ACHN (cell line): ENCODE measurements around the gene IWS1.
"Not testable (repeated sequence)": the region's sequence is repeated elsewhere in the genome, so short reads cannot be mapped to it uniquely, and the experiment has no call there.

Experiments
- DNase-seq: peaks from one replicate; pipeline ENCODE4 v3.0.0-alpha.2; 2015
- in situ Hi-C: cut with HindIII; loops from 2 replicates; pipeline ENCODE4 v1.10.0; 2017; ENCODE audit warnings: low sequenced_read_pairs, low pct_ligation_motif_present, low pct_unique_long_range_greater_than_20kb

The IWS1 gene

GRCh38 chr2:127563458-127564428, 37.5 kb upstream of the IWS1 start:
- in situ Hi-C loops: no loop called here

GRCh38 chr2:127562936-127563335, 36.6 kb upstream of the IWS1 start:
- in situ Hi-C loops: no loop called here
- DNase-seq: no peak

More at GRCh38 chr2:127563458-127564428, 37.5 kb upstream of the IWS1 start:
- DNase-seq: no peak

GRCh38 chr2:127561371-127561770, 35.1 kb upstream of the IWS1 start:
- in situ Hi-C loops: no loop called here
- no peak for DNase-seq

GRCh38 chr2:127560931-127561280, 34.6 kb upstream of the IWS1 start:
- in situ Hi-C loops: no loop called here

GRCh38 chr2:127560201-127560930, 34.1 kb upstream of the IWS1 start:
- in situ Hi-C loops: no loop called here
- no peak for DNase-seq

More at GRCh38 chr2:127560931-127561280, 34.6 kb upstream of the IWS1 start:
- no peak for DNase-seq

GRCh38 chr2:127559454-127559853, 33.2 kb upstream of the IWS1 start:
- in situ Hi-C loops: no loop called here
- DNase-seq: no peak

- in situ Hi-C loops: no loop called here
These were observed 32.6 kb upstream of the IWS1 start for GRCh38 chr2:127558911-127559310.

GRCh38 chr2:127552846-127553245, 26.6 kb upstream of the IWS1 start:
- in situ Hi-C loops: no loop called here
- DNase-seq: no peak

More at GRCh38 chr2:127558911-127559310, 32.6 kb upstream of the IWS1 start:
- no peak for DNase-seq

- in situ Hi-C loops: no loop called here
- DNase-seq: no peak
These were observed 26.0 kb upstream of the IWS1 start for GRCh38 chr2:127552336-127552735.

GRCh38 chr2:127551221-127551930, 25.1 kb upstream of the IWS1 start:
- DNase-seq: no peak
- in situ Hi-C loops: no loop called here

- no peak for DNase-seq
These were observed 20.5 kb upstream of the IWS1 start for GRCh38 chr2:127546797-127547196.

GRCh38 chr2:127545796-127546195, 19.5 kb upstream of the IWS1 start:
- DNase-seq: no peak
- in situ Hi-C loops: no loop called here

More at GRCh38 chr2:127546797-127547196, 20.5 kb upstream of the IWS1 start:
- in situ Hi-C loops: no loop called here

- DNase-seq: no peak
- in situ Hi-C loops: no loop called here
These were observed 18.9 kb upstream of the IWS1 start for GRCh38 chr2:127545189-127545588.

- in situ Hi-C loops: not testable (repeated sequence)
These were observed 16.8 kb upstream of the IWS1 start for GRCh38 chr2:127543013-127543501.

GRCh38 chr2:127542231-127542630, 15.9 kb upstream of the IWS1 start:
- DNase-seq: no peak
- in situ Hi-C loops: no loop called here

More at GRCh38 chr2:127543013-127543501, 16.8 kb upstream of the IWS1 start:
- not testable (repeated sequence) for DNase-seq

GRCh38 chr2:127541809-127542208, 15.5 kb upstream of the IWS1 start:
- no peak for DNase-seq
- in situ Hi-C loops: no loop called here

GRCh38 chr2:127537644-127538043, 11.4 kb upstream of the IWS1 start:
- no peak for DNase-seq
- in situ Hi-C loops: no loop called here

GRCh38 chr2:127536707-127537541, 10.6 kb upstream of the IWS1 start:
- no peak for DNase-seq
- in situ Hi-C loops: no loop called here
